H1 (cell line): ENCODE data around the gene PTGDR2. TPM values are rescaled to one million over a fixed set of nuclear protein-coding genes. Genes with fewer than 3 reads are reported as not detected.

ENCODE experiments used
- CTCF ChIA-PET: fragments of 300-600 bp; sonication (Branson Sonifier 250); formaldehyde crosslinking; loops from one replicate; lab custom pipeline; 2021; ENCODE audit not compliant: partially characterized antibody; lab: Charles Lee
- POLR2A ChIA-PET: fragments of 300-600 bp; sonication (Branson Sonifier 250); formaldehyde crosslinking; loops from one replicate; lab custom pipeline; 2021; ENCODE audit warnings: inconsistent platforms; ENCODE audit not compliant: partially characterized antibody; lab: Charles Lee
- DNase-seq, 2 experiments: peaks; one replicate each; pipeline versions ENCODE4 v3.0.0 to v3.0.0-alpha.2; 2010 to 2022; ENCODE audit warnings: low spot score in 2 of 2, low read depth in 1 of 2, mixed read lengths in 1 of 2
- FAIRE-seq: peaks from 2 replicates; lab custom pipeline; 2011; peaks lifted over from hg19 to GRCh38; lab: Jason Lieb, UNC
- H2AFZ ChIP-seq: 2 replicates; pipeline ENCODE4 v1.8.1; 2012; ENCODE audit warnings: low read length, inconsistent platforms
- H2AK5ac ChIP-seq: 2 replicates; pipeline ENCODE4 v1.6.1; 2013; ENCODE audit warnings: low read depth, low read length
- H2BK120ac ChIP-seq: replicated peaks from 2 replicates; pipeline ENCODE3; 2013; ENCODE audit warnings: low read depth, low read length, inconsistent platforms
- H2BK12ac ChIP-seq: 2 replicates; pipeline ENCODE4 v1.6.1; 2013; ENCODE audit warnings: low read depth, low read length
- H2BK15ac ChIP-seq: 2 replicates; pipeline ENCODE4 v1.6.1; 2013; ENCODE audit warnings: low read length
- H2BK20ac ChIP-seq: 2 replicates; pipeline ENCODE4 v1.6.1; 2013; ENCODE audit warnings: low read length
- H2BK5ac ChIP-seq: 2 replicates; pipeline ENCODE4 v1.6.1; 2013; ENCODE audit warnings: low read depth, low read length
- H3K14ac ChIP-seq: 2 replicates; pipeline ENCODE4 v1.6.1; 2013; ENCODE audit warnings: inconsistent platforms; ENCODE audit not compliant: insufficient read length
- H3K18ac ChIP-seq: 2 replicates; pipeline ENCODE4 v1.6.1; 2013; ENCODE audit warnings: low read length; ENCODE audit errors: extremely low read depth
- H3K23ac ChIP-seq: 2 replicates; pipeline ENCODE4 v1.6.1; 2013; ENCODE audit warnings: inconsistent platforms; ENCODE audit not compliant: insufficient read length
- H3K23me2 ChIP-seq: 2 replicates; pipeline ENCODE4 v1.6.1; 2013; ENCODE audit warnings: low read depth, low read length
- H3K27ac ChIP-seq: 2 replicates; pipeline ENCODE4 v1.6.1; 2011; ENCODE audit warnings: low read depth, low read length, inconsistent platforms
- H3K27me3 ChIP-seq, 4 experiments: replicated peaks in 1 of 4; 1 replicate in 1 of 4; 2 replicates in 3 of 4; pipeline versions ENCODE4 v1.6.1 to v1.8.1; 2011 to 2013; ENCODE audit warnings: low read length in 3 of 4, mild to moderate bottlenecking in 3 of 4, inconsistent platforms in 2 of 4, mixed read lengths in 2 of 4, moderate library complexity in 1 of 4; ENCODE audit not compliant: control insufficient read depth in 3 of 4, insufficient read depth in 3 of 4; ENCODE audit errors: extremely low read depth in 1 of 4
- H3K36me3 ChIP-seq, 4 experiments: 2 replicates each; pipeline versions ENCODE4 v1.6.1 to v1.8.1; 2011 to 2013; ENCODE audit warnings: mild to moderate bottlenecking in 4 of 4, low read length in 3 of 4, moderate library complexity in 2 of 4, control low read depth in 1 of 4, inconsistent platforms in 1 of 4; ENCODE audit not compliant: insufficient read depth in 4 of 4, control insufficient read depth in 2 of 4
- H3K4ac ChIP-seq: replicated peaks from 2 replicates; pipeline ENCODE3; 2013; ENCODE audit warnings: low read length, low read depth, mixed read lengths, inconsistent platforms; ENCODE audit not compliant: insufficient read length
- H3K4me1 ChIP-seq, 4 experiments: replicated peaks in 1 of 4; 1 replicate in 1 of 4; 2 replicates in 3 of 4; pipeline versions ENCODE4 v1.6.1 to v1.8.1; 2011 to 2013; ENCODE audit warnings: low read length in 3 of 4, inconsistent platforms in 2 of 4, mixed read lengths in 1 of 4; ENCODE audit not compliant: insufficient read depth in 4 of 4, control insufficient read depth in 3 of 4
- H3K4me2 ChIP-seq, 2 experiments: 2 replicates each; pipeline versions ENCODE4 v1.6.1 to v1.8.1; 2011 to 2013; ENCODE audit warnings: low read depth in 2 of 2, low read length in 2 of 2, control low read depth in 1 of 2, inconsistent platforms in 1 of 2, mild to moderate bottlenecking in 1 of 2; ENCODE audit not compliant: insufficient read depth in 1 of 2
- H3K4me3 ChIP-seq, 4 experiments: fragments of 200-600, 300-600 bp in 1 of 4; sonication (generic), shearing (Covaris generic), sonication (Bioruptor Twin) in 1 of 4; 2 replicates each; pipeline versions ENCODE4 v1.5.1 to v1.8.1; 2011 to 2016; ENCODE audit warnings: low read length in 4 of 4, low read depth in 3 of 4, control low read depth in 2 of 4, inconsistent platforms in 2 of 4, mild to moderate bottlenecking in 2 of 4, mixed read lengths in 1 of 4, moderate library complexity in 1 of 4; ENCODE audit not compliant: insufficient read depth in 2 of 4; ENCODE audit errors: extremely low read depth in 1 of 4
- H3K56ac ChIP-seq: replicated peaks from 2 replicates; pipeline ENCODE3; 2013; ENCODE audit warnings: low read depth, mild to moderate bottlenecking, mixed read lengths, low read length, inconsistent platforms; ENCODE audit not compliant: insufficient read length
- H3K79me1 ChIP-seq: 2 replicates; pipeline ENCODE4 v1.6.1; 2013; ENCODE audit warnings: low read depth, low read length, control low read depth
- H3K79me2 ChIP-seq, 2 experiments: 2 replicates each; pipeline versions ENCODE4 v1.6.1 to v1.8.1; 2012 to 2013; ENCODE audit warnings: low read length in 2 of 2, mild to moderate bottlenecking in 2 of 2, inconsistent platforms in 1 of 2; ENCODE audit not compliant: insufficient read depth in 2 of 2, control insufficient read depth in 1 of 2
- H3K9ac ChIP-seq, 4 experiments: replicated peaks in 1 of 4; 1 replicate in 1 of 4; 2 replicates in 3 of 4; pipeline versions ENCODE4 v1.6.1 to v1.8.1; 2011 to 2013; ENCODE audit warnings: low read depth in 3 of 4, low read length in 3 of 4, control low read depth in 2 of 4, mild to moderate bottlenecking in 2 of 4, moderate library complexity in 2 of 4, inconsistent platforms in 1 of 4; ENCODE audit errors: extremely low read depth in 1 of 4
- H3K9me3 ChIP-seq, 2 experiments: 2 replicates each; pipeline versions ENCODE4 v1.6.1 to v1.8.1; 2012 to 2013; ENCODE audit warnings: mild to moderate bottlenecking in 2 of 2, moderate library complexity in 2 of 2, control low read depth in 1 of 2, inconsistent platforms in 1 of 2, low read depth in 1 of 2, low read length in 1 of 2, mixed read lengths in 1 of 2; ENCODE audit not compliant: insufficient read depth in 2 of 2
- H4K20me1 ChIP-seq, 2 experiments: replicated peaks in 1 of 2; 2 replicates each; pipeline versions ENCODE3 to v1.8.1; 2011 to 2013; ENCODE audit warnings: inconsistent platforms in 2 of 2, low read length in 2 of 2, mild to moderate bottlenecking in 1 of 2; ENCODE audit not compliant: insufficient read depth in 2 of 2, control insufficient read depth in 1 of 2
- H4K5ac ChIP-seq: 2 replicates; pipeline ENCODE4 v1.6.1; 2013; ENCODE audit warnings: low read length, low read depth, mixed read lengths, inconsistent platforms; ENCODE audit not compliant: insufficient read length
- H4K8ac ChIP-seq: 2 replicates; pipeline ENCODE4 v1.8.0; 2013; ENCODE audit warnings: mild to moderate bottlenecking, moderate library complexity, low read length, inconsistent platforms; ENCODE audit not compliant: insufficient read depth; ENCODE audit errors: extremely low read depth
- H4K91ac ChIP-seq: replicated peaks from 2 replicates; pipeline ENCODE3; 2013; ENCODE audit warnings: low read length, mixed read lengths, inconsistent platforms; ENCODE audit not compliant: insufficient read length
- CBX8 ChIP-seq: fragments of 300-800, 300-1000 bp; sonication (generic); IDR thresholded peaks from 2 replicates; pipeline ENCODE4 v1.7.1; 2016; ENCODE audit warnings: low read depth, low read length, borderline replicate concordance
- KDM1A ChIP-seq: fragments of 200-600, 300-600 bp; sonication (generic); IDR thresholded peaks from 2 replicates; pipeline ENCODE4 v1.7.1; 2016; ENCODE audit warnings: mild to moderate bottlenecking, low read length, borderline replicate concordance
- TCF12 ChIP-seq: IDR thresholded peaks from 2 replicates; pipeline ENCODE4 v1.6.1; 2011; ENCODE audit warnings: low read depth, mild to moderate bottlenecking, low read length
- WGBS, 2 experiments: shearing (Covaris generic) in 1 of 2; methylation state at CpG; one replicate each; pipeline versions ENCODE4 v1.1.6 to v1.1.7; 2013 to 2015; ENCODE audit warnings: low lambda C conversion rate in 2 of 2, mixed read lengths in 2 of 2, inconsistent platforms in 1 of 2, low coverage in 1 of 2, missing lambda C conversion rate in 1 of 2; ENCODE audit not compliant: insufficient replicate concordance in 2 of 2, insufficient coverage in 1 of 2, insufficient read length in 1 of 2; ENCODE audit errors: extremely low coverage in 1 of 2, missing lambda C conversion rate in 1 of 2; 5-methylcytosine and 5-hydroxymethylcytosine counted together
- polyA plus RNA-seq, 7 experiments: library from polyadenylated mRNA; depleted of rRNA in 3 of 7; stranded (reverse) in 5 of 7; unstranded in 2 of 7; fragments of >200 nt in 5 of 7; fragments of 200-250 nt in 2 of 7; gene quantifications; 1 replicate in 5 of 7; 2 replicates in 1 of 7; 4 replicates in 1 of 7; pipeline versions ENCODE4 v1.2.1 to v1.2.3, GENCODE V29; 2011 to 2013; ENCODE audit warnings: missing spikeins in 2 of 7, mixed read lengths in 2 of 7
- total RNA-seq: library from RNA; stranded (reverse); fragmentation: NEBNext Ultra II Directional; extraction: Animal tissue kit (Norgen Biotek cat#: 25700); gene quantifications from 2 replicates; pipeline ENCODE4 v1.2.1, GENCODE V29; 2021

PTGDR2 gene
- total and polyA plus RNA-seq, 2 of the 8 experiments (the other 6 are each of a cell fraction or from before 2014, with no cell fraction given): 0.20 TPM; not detected in 1

DNA sequence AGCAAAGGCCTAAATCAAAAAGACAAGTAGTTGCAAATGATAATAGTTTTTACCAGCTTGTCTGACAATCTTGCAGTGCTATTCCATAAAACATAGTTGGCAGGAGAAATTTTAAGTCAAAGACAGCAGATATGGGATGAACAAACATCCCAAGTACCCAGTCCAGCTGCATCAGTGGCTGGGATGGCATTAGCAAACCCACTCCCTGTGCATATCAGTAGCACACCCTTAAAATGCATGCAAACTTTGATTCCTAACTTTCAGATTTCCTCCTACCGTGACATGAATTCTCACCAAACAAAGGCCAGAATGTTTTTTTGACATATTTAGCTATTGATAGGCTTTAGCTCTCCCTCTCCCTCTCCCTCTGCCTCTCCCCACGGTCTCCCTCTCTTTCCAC lies 41.6 kb downstream of the PTGDR2 start:
- Histone ChIP-seq H3K18ac (no peak overlapping the region), H3K14ac (no peak overlapping the region), H2BK15ac (no peak overlapping the region), H4K5ac (no peak overlapping the region), H3K9ac (no peak overlapping the region), H3K36me3 (no peaks in the 10 kb centered on the region), H3K4me2 (no peak overlapping the region), H3K27me3 (no peaks in the 10 kb centered on the region), H3K79me1 (no peaks in the 10 kb centered on the region), H3K23ac (no peak overlapping the region), H2BK120ac (no peak overlapping the region), H3K4me3 (no peak overlapping the region), H2AFZ (no peak overlapping the region), H3K9me3 (peaks cover 8 to 9% of the 10 kb centered on the region in 2 experiments; a peak in 3 of 4 replicates), H3K23me2 (no peaks in the 10 kb centered on the region; the same call in 1 of the 2 replicates), H4K91ac (no peak overlapping the region), H2AK5ac (no peak overlapping the region), H2BK20ac (no peak overlapping the region), H4K20me1 (no peaks in the 10 kb centered on the region), H2BK12ac (no peak overlapping the region), H3K4ac (no peak overlapping the region), H3K56ac (no peak overlapping the region), H4K8ac (no peak overlapping the region), H3K79me2 (no peaks in the 10 kb centered on the region), H3K4me1 (no peaks in the 10 kb centered on the region; a peak in 1 of 7 replicates), H3K27ac (no peak overlapping the region), H2BK5ac (no peak overlapping the region)
- no peak for FAIRE-seq
- TF ChIP-seq CBX8: no peak
- no peak for TF ChIP-seq TCF12
- TF ChIP-seq KDM1A: no peak
- CTCF ChIA-PET: interaction anchor here (1.6 kb wide), 1 partner anchor 17 kb away, joined by 8 read pairs; no protein-coding TSS in a partner anchor
- POLR2A ChIA-PET: no interaction called here
- 100% methylated on average over 2 of the region's 2 CpGs; no CpG with 5 or more reads in 1 of the 2 experiments for WGBS, 2 experiments
- no peak for DNase-seq
